SH-SY5Y (cell line): ENCODE data around the gene APLP2.

ENCODE experiments used
- GATA2 ChIP-seq: IDR thresholded peaks from 2 replicates; pipeline ENCODE4 v1.6.1; 2011; ENCODE audit warnings: mild to moderate bottlenecking, low read depth, low read length
- GATA3 ChIP-seq: IDR thresholded peaks from 2 replicates; pipeline ENCODE4 v1.6.1; 2011; ENCODE audit warnings: low read depth, mild to moderate bottlenecking, low read length, moderate library complexity

DNA sequence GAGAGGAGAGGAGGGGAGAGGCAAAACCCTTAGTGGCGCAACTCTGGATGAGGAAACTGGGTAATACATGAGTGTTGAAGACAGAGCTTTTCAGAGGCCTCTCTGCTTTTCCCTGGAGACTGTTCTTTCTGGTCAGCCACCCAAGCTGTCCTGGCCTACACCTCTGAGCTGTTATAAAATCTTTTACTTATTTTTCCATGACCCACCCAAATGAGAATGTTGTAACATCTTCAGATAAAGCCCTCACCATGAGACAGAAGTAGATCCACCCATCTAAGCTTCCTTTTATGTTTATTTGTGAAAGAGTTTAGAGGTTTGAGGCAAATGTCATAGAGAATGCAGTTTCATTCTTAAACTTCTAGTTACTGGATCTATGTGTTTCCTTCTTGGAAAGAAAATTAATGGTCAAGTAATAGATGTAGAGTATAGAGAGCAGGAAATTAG lies 20.3 kb upstream of the APLP2 start:
- TF ChIP-seq GATA2 (no peak), GATA3 (no peak)
